Measurements from ENCODE around the gene HIP1. TPM values are rescaled to one million over a fixed set of nuclear protein-coding genes. Genes with fewer than 3 reads are reported as not detected.

HIP1 gene
- total and polyA plus RNA-seq, 2 of the 13 experiments (the other 11 are each of a cell fraction or from before 2014, with no cell fraction given): 4.5 to 6.2 TPM

DNA sequence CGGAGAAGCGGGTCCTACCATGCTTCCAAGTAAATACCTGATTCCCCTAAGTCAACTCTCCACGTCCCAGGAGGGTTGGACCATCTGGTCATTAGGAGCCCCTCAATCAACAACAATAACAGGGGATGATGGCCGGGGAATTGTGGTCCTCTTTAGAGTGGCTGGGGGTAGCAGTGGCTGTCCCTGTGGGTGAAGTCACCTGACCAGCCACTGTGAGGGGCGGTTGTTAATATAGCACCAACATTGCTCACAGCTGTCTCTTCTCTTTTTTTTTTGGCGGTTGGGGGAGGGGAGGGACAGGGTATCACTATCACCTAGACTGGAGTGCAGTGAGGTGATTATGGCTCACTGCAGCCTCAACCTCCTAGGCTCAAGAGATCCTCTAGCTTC is 178.8 kb downstream of the HIP1 start:
- peaks cover 0 to 4% of the 10 kb centered on the region in 2 experiments; a peak in 2 of 5 replicates for H3K36me3 ChIP-seq (replicated peaks in 1 of 2; ENCODE audit: control insufficient read depth in 1 of 2, insufficient read depth in 2 of 2, low read length in 2 of 2)
- no peaks in the 10 kb centered on the region for H3K27me3 ChIP-seq (ENCODE audit: control insufficient read depth in 1 of 2, insufficient read depth in 2 of 2, low read length in 2 of 2)
- no peak overlapping the region for H2AFZ ChIP-seq (ENCODE audit: low read length)
- ChIA-PET POLR2A (no interaction called here), CTCF (ENCODE audit: low intra/inter-chr PET ratio, low total read pairs) (no interaction called here)
- H3K4me1 ChIP-seq (ENCODE audit: insufficient read depth, low read length): peaks cover 10% of the 10 kb centered on the region; the same call in 1 of the 2 replicates
- no peaks in the 10 kb centered on the region for H4K20me1 ChIP-seq (ENCODE audit: insufficient read depth, low read length)
- DNase-seq (ENCODE audit: low spot score) (no peak), ATAC-seq (no peak), FAIRE-seq (no peak)
- H3K79me2 ChIP-seq (ENCODE audit: insufficient read depth, low read length): no peaks in the 10 kb centered on the region
- no peaks in the 10 kb centered on the region for H3K9me3 ChIP-seq (ENCODE audit: low read length)
- no peak overlapping the region for H3K4me2 ChIP-seq (ENCODE audit: low read depth, low read length)
- BruUV-seq (replicated peaks): no TSS peak
- no peak overlapping the region for H3K4me3 ChIP-seq (replicated peaks in 1 of 3; ENCODE audit: insufficient read depth in 1 of 3, low read depth in 2 of 3, low read length in 3 of 3)
- no peak overlapping the region for H3K9ac ChIP-seq (ENCODE audit: insufficient read depth, low read depth, low read length)
- in situ Hi-C loops (cut with HindIII; ENCODE audit: extremely low pct_ligation_motif_present, low pct_unique_long_range_greater_than_20kb): no loop called here
- H3K27ac ChIP-seq (ENCODE audit: extremely low read length, insufficient read depth, low read length): no peak overlapping the region
- intact Hi-C loops (cut with micrococcal nuclease; ENCODE audit: unreplicated experiment): no loop called here
- 100% methylated on average over 1 of the region's 6 CpGs for WGBS (ENCODE audit: low lambda C conversion rate)
- TF ChIP-seq MBNL3 (CRISPR knock-in tag; conservative IDR thresholded peaks at IDR 0.05): no peak
- TF ChIP-seq RNF219 (CRISPR knock-in tag; IDR thresholded peaks at IDR 0.05): no peak
- no peak for TF ChIP-seq ZNF253 (CRISPR knock-in tag; IDR thresholded peaks at IDR 0.05; ENCODE audit: borderline replicate concordance)
- no peak for TF ChIP-seq SALL1 (CRISPR knock-in tag; IDR thresholded peaks at IDR 0.05)
- no peak for TF ChIP-seq HNRNPUL1 (IDR thresholded peaks at IDR 0.05; ENCODE audit: low read depth, low read length)
- TF ChIP-seq ZSCAN21 (CRISPR knock-in tag; IDR thresholded peaks at IDR 0.05; ENCODE audit: borderline replicate concordance): no peak
- no peak for TF ChIP-seq ZNF598 (CRISPR knock-in tag; IDR thresholded peaks at IDR 0.05; ENCODE audit: borderline replicate concordance)
- TF ChIP-seq MED8 (CRISPR knock-in tag; IDR thresholded peaks at IDR 0.05; ENCODE audit: insufficient replicate concordance): no peak
- no peak for TF ChIP-seq POGZ (CRISPR knock-in tag; IDR thresholded peaks at IDR 0.05)
- TF ChIP-seq, protein P1, sequence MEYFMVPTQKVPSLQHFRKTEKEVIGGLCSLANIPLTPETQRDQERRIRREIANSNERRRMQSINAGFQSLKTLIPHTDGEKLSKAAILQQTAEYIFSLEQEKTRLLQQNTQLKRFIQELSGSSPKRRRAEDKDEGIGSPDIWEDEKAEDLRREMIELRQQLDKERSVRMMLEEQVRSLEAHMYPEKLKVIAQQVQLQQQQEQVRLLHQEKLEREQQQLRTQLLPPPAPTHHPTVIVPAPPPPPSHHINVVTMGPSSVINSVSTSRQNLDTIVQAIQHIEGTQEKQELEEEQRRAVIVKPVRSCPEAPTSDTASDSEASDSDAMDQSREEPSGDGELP (IDR thresholded peaks at IDR 0.05; ENCODE audit: borderline replicate concordance, low read depth): no peak
- TF ChIP-seq, protein P2, sequence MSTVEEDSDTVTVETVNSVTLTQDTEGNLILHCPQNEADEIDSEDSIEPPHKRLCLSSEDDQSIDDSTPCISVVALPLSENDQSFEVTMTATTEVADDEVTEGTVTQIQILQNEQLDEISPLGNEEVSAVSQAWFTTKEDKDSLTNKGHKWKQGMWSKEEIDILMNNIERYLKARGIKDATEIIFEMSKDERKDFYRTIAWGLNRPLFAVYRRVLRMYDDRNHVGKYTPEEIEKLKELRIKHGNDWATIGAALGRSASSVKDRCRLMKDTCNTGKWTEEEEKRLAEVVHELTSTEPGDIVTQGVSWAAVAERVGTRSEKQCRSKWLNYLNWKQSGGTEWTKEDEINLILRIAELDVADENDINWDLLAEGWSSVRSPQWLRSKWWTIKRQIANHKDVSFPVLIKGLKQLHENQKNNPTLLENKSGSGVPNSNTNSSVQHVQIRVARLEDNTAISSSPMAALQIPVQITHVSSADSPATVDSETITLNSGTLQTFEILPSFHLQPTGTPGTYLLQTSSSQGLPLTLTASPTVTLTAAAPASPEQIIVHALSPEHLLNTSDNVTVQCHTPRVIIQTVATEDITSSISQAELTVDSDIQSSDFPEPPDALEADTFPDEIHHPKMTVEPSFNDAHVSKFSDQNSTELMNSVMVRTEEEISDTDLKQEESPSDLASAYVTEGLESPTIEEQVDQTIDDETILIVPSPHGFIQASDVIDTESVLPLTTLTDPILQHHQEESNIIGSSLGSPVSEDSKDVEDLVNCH (CRISPR knock-in tag; IDR thresholded peaks at IDR 0.05): no peak
- no peak for TF ChIP-seq ZXDC (CRISPR knock-in tag; IDR thresholded peaks at IDR 0.05)
- no peak for TF ChIP-seq SRSF4 (IDR thresholded peaks at IDR 0.05; ENCODE audit: low read depth, low read length, poor library complexity, severe bottlenecking)
- TF ChIP-seq ZNF33A (CRISPR knock-in tag; IDR thresholded peaks at IDR 0.05; ENCODE audit: borderline replicate concordance): no peak
- TF ChIP-seq ZNF577 (CRISPR knock-in tag; IDR thresholded peaks at IDR 0.05; ENCODE audit: borderline replicate concordance, low read depth): no peak
- no peak for TF ChIP-seq SAP130 (CRISPR knock-in tag; IDR thresholded peaks at IDR 0.05; ENCODE audit: low read depth)

Data from HepG2 (cell line).